Neural crest cell (in vitro differentiated cells): Measurements from ENCODE around the gene RALGAPB. TPM values are rescaled to one million over a fixed set of nuclear protein-coding genes. Genes with fewer than 3 reads are reported as not detected.

Experiments
- DNase-seq: peaks from one replicate; pipeline ENCODE4 v3.0.0; 2021; ENCODE audit warnings: low read depth, mixed read lengths, low spot score
- H3K27ac Mint-ChIP-seq: one replicate; pipeline ENCODE4 v1.8.0; 2021; ENCODE audit warnings: mild to moderate bottlenecking, mixed read lengths; ENCODE audit not compliant: unreplicated experiment
- H3K27me3 Mint-ChIP-seq: 2 replicates; pipeline ENCODE4 v1.8.0; 2021; ENCODE audit warnings: low read depth, mild to moderate bottlenecking, mixed read lengths
- H3K36me3 Mint-ChIP-seq: 2 replicates; pipeline ENCODE4 v1.8.0; 2021; ENCODE audit warnings: low read depth, mild to moderate bottlenecking, mixed read lengths
- H3K4me1 Mint-ChIP-seq: 2 replicates; pipeline ENCODE4 v1.8.0; 2021; ENCODE audit warnings: mixed read lengths
- H3K4me3 Mint-ChIP-seq: one replicate; pipeline ENCODE4 v1.8.0; 2021; ENCODE audit warnings: mild to moderate bottlenecking, mixed read lengths
- H3K9me3 Mint-ChIP-seq: 2 replicates; pipeline ENCODE4 v1.8.0; 2021; ENCODE audit warnings: mixed read lengths
- CTCF ChIP-seq: fragments of 200-600 bp; sonication (generic); conservative IDR thresholded peaks from 2 replicates; pipeline ENCODE4 v1.5.0; 2021; ENCODE audit warnings: antibody characterized with exemption, mild to moderate bottlenecking
- long read RNA-seq: library from polyadenylated mRNA; unstranded; transcript quantifications from one replicate; pipeline ENCODE4 v2.0.0, GENCODE V29; 2020
- total RNA-seq: library from RNA; stranded (reverse); gene quantifications from 2 replicates; pipeline ENCODE4 v1.2.1, GENCODE V29; 2021

Gene RALGAPB
- 34.7 and 35.2 TPM in 2 replicates for total RNA-seq
- long read RNA-seq, partial matches to known transcripts: 4 of 14 reads
- long read RNA-seq, other reads (novel, unspliced or antisense): 10 of 14 reads

- DNase-seq: peak; percentile 97
- peaks cover 24% of the 10 kb centered on the region for H3K4me1 Mint-ChIP-seq
- H3K27ac Mint-ChIP-seq: peak within 1 kb of the TSS; percentile 31
- peaks cover 38% of the 10 kb centered on the region for H3K27me3 Mint-ChIP-seq
- H3K4me3 Mint-ChIP-seq: peak within 1 kb of the TSS; percentile 89
- TF ChIP-seq CTCF: peak; percentile 60
- no peaks in the 10 kb centered on the region for H3K36me3 Mint-ChIP-seq
- H3K9me3 Mint-ChIP-seq: no peaks in the 10 kb centered on the region
These were observed at the start of gene RALGAPB for GRCh38 chr20:38472513-38473366. TSS of gene RALGAPB (plus strand) at chr20:38472843. CDS start at chr20:38488433, 15,590 bp downstream.

- peaks cover under 1% of the 10 kb centered on the region for H3K4me1 Mint-ChIP-seq
- no peak overlapping the region for H3K27ac Mint-ChIP-seq
- H3K9me3 Mint-ChIP-seq: no peaks in the 10 kb centered on the region
- no peaks in the 10 kb centered on the region for H3K27me3 Mint-ChIP-seq
- DNase-seq: no peak
- H3K4me3 Mint-ChIP-seq: no peak overlapping the region
- TF ChIP-seq CTCF: no peak
- peaks cover 29% of the 10 kb centered on the region for H3K36me3 Mint-ChIP-seq
These were observed 49.1 kb upstream of the RALGAPB start for GRCh38 chr20:38423541-38423940.

GRCh38 chr20:38424401-38424800, 48.2 kb upstream of the RALGAPB start:
- Mint-ChIP-seq H3K36me3 (peaks cover 28% of the 10 kb centered on the region), H3K4me1 (peaks cover 7% of the 10 kb centered on the region), H3K4me3 (no peak overlapping the region), H3K9me3 (no peaks in the 10 kb centered on the region), H3K27me3 (no peaks in the 10 kb centered on the region), H3K27ac (no peak overlapping the region)
- no peak for TF ChIP-seq CTCF
- DNase-seq: no peak

- peaks cover 32% of the 10 kb centered on the region for H3K36me3 Mint-ChIP-seq
- H3K4me3 Mint-ChIP-seq: no peak overlapping the region
- no peaks in the 10 kb centered on the region for H3K9me3 Mint-ChIP-seq
- no peak for TF ChIP-seq CTCF
- no peaks in the 10 kb centered on the region for H3K27me3 Mint-ChIP-seq
- no peak overlapping the region for H3K27ac Mint-ChIP-seq
- peaks cover 15% of the 10 kb centered on the region for H3K4me1 Mint-ChIP-seq
- no peak for DNase-seq
These were observed 46.4 kb upstream of the RALGAPB start for GRCh38 chr20:38426006-38426897.

GRCh38 chr20:38427655-38428023, 45.0 kb upstream of the RALGAPB start:
- H3K27me3 Mint-ChIP-seq: no peaks in the 10 kb centered on the region
- H3K36me3 Mint-ChIP-seq: peaks cover 41% of the 10 kb centered on the region
- no peaks in the 10 kb centered on the region for H3K9me3 Mint-ChIP-seq
- no peak for DNase-seq
- peaks cover 26% of the 10 kb centered on the region for H3K4me1 Mint-ChIP-seq
- H3K27ac Mint-ChIP-seq: no peak overlapping the region
- TF ChIP-seq CTCF: no peak
- no peak overlapping the region for H3K4me3 Mint-ChIP-seq
